ENCODE measurements around the gene OTOG.

Gene OTOG

GRCh38 chr11:17601676-17602075, 54.6 kb downstream of the OTOG start:
- TF ChIP-seq LEF1 (IDR thresholded peaks at IDR 0.05; ENCODE audit: borderline replicate concordance) (no peak), ELF4 (IDR thresholded peaks at IDR 0.05) (no peak), SP1 (IDR thresholded peaks at IDR 0.05) (no peak), ARNT (IDR thresholded peaks at IDR 0.05) (no peak)
- POLR2A ChIA-PET, result no interaction called here
- CTCF ChIA-PET, result interaction anchor here (0.6 to 3.9 kb wide), 5 partner anchors 119 to 371 kb away, joined by 3 to 61 read pairs (median 3); no protein-coding TSS in a partner anchor
- DNase-seq (ENCODE audit: extremely low spot score), result no peak

- TF ChIP-seq FOXA1 (IDR thresholded peaks at IDR 0.05), result no peak
- no peak for TF ChIP-seq FOXM1 (IDR thresholded peaks at IDR 0.05; ENCODE audit: borderline replicate concordance)
- no peak for TF ChIP-seq SP1 (IDR thresholded peaks at IDR 0.05)
- no peak for TF ChIP-seq PKNOX1 (IDR thresholded peaks at IDR 0.05)
- TF ChIP-seq LEF1 (IDR thresholded peaks at IDR 0.05; ENCODE audit: borderline replicate concordance), result no peak
- no peak for TF ChIP-seq SUZ12 (IDR thresholded peaks at IDR 0.05)
- no peak for TF ChIP-seq CTBP1 (IDR thresholded peaks at IDR 0.05; ENCODE audit: borderline replicate concordance)
- TF ChIP-seq NFRKB (IDR thresholded peaks at IDR 0.05), result no peak
- no peak for TF ChIP-seq FOXK2 (IDR thresholded peaks at IDR 0.05)
- TF ChIP-seq BHLHE40 (IDR thresholded peaks at IDR 0.05; ENCODE audit: borderline replicate concordance), result no peak
- no peak for TF ChIP-seq ARNT (IDR thresholded peaks at IDR 0.05)
- TF ChIP-seq ELF4 (IDR thresholded peaks at IDR 0.05), result no peak
- no peak for TF ChIP-seq L3MBTL2 (conservative IDR thresholded peaks at IDR 0.05)
- no peak for TF ChIP-seq ZNF384 (IDR thresholded peaks at IDR 0.05)
- no peak for TF ChIP-seq HDGF (IDR thresholded peaks at IDR 0.05; ENCODE audit: borderline replicate concordance)
- no peak for TF ChIP-seq TARDBP (IDR thresholded peaks at IDR 0.05)
- POLR2A ChIA-PET, result no interaction called here
- CTCF ChIA-PET, result interaction anchor here (0.5 to 1.6 kb wide), 2 partner anchors 128 to 513 kb away, joined by 3 to 9 read pairs; no protein-coding TSS in a partner anchor
- no peak for DNase-seq (ENCODE audit: extremely low spot score)
Measured at GRCh38 chr11:17602105-17603001, 55.3 kb downstream of the OTOG start.

GRCh38 chr11:17603056-17603825, 56.2 kb downstream of the OTOG start:
- ChIA-PET POLR2A (no interaction called here), CTCF (interaction anchor here (1.6 kb wide), 1 partner anchor 128 kb away, joined by 9 read pairs; no protein-coding TSS in a partner anchor)
- TF ChIP-seq LEF1 (IDR thresholded peaks at IDR 0.05; ENCODE audit: borderline replicate concordance) (no peak), ELF4 (IDR thresholded peaks at IDR 0.05) (no peak), ARNT (IDR thresholded peaks at IDR 0.05) (no peak), L3MBTL2 (conservative IDR thresholded peaks at IDR 0.05) (no peak), HDGF (IDR thresholded peaks at IDR 0.05; ENCODE audit: borderline replicate concordance) (no peak), FOXM1 (IDR thresholded peaks at IDR 0.05; ENCODE audit: borderline replicate concordance) (no peak), ZNF384 (IDR thresholded peaks at IDR 0.05) (no peak), CTBP1 (IDR thresholded peaks at IDR 0.05; ENCODE audit: borderline replicate concordance) (no peak), SUZ12 (IDR thresholded peaks at IDR 0.05) (no peak), SP1 (IDR thresholded peaks at IDR 0.05) (no peak), FOXA1 (IDR thresholded peaks at IDR 0.05) (no peak), NFRKB (IDR thresholded peaks at IDR 0.05) (no peak)
- no peak for DNase-seq (ENCODE audit: extremely low spot score)

- TF ChIP-seq HDGF (IDR thresholded peaks at IDR 0.05; ENCODE audit: borderline replicate concordance) (no peak), LEF1 (IDR thresholded peaks at IDR 0.05; ENCODE audit: borderline replicate concordance) (no peak), ELF4 (IDR thresholded peaks at IDR 0.05) (no peak), FOXA1 (IDR thresholded peaks at IDR 0.05) (no peak), SP1 (IDR thresholded peaks at IDR 0.05) (no peak), PKNOX1 (IDR thresholded peaks at IDR 0.05) (no peak), FOXK2 (IDR thresholded peaks at IDR 0.05) (no peak), FOXM1 (IDR thresholded peaks at IDR 0.05; ENCODE audit: borderline replicate concordance) (no peak), SUZ12 (IDR thresholded peaks at IDR 0.05) (no peak), L3MBTL2 (conservative IDR thresholded peaks at IDR 0.05) (no peak)
- ChIA-PET POLR2A (no interaction called here), CTCF (interaction anchor here (1.1 kb wide), 1 partner anchor 117 kb away, joined by 3 read pairs; no protein-coding TSS in a partner anchor)
- no peak for DNase-seq (ENCODE audit: extremely low spot score)
Measured at GRCh38 chr11:17604201-17604914, 57.3 kb downstream of the OTOG start.

- ChIA-PET CTCF (interaction anchor here (1.1 kb wide), 1 partner anchor 116 kb away, joined by 3 read pairs; no protein-coding TSS in a partner anchor), POLR2A (no interaction called here)
- DNase-seq (ENCODE audit: extremely low spot score), result no peak
- no peak for TF ChIP-seq FOXK2 (IDR thresholded peaks at IDR 0.05)
- TF ChIP-seq FOXA1 (IDR thresholded peaks at IDR 0.05), result no peak
- TF ChIP-seq NFRKB (IDR thresholded peaks at IDR 0.05), result no peak
- no peak for TF ChIP-seq TARDBP (IDR thresholded peaks at IDR 0.05)
- TF ChIP-seq FOXM1 (IDR thresholded peaks at IDR 0.05; ENCODE audit: borderline replicate concordance), result no peak
- no peak for TF ChIP-seq PKNOX1 (IDR thresholded peaks at IDR 0.05)
- no peak for TF ChIP-seq L3MBTL2 (conservative IDR thresholded peaks at IDR 0.05)
- no peak for TF ChIP-seq LEF1 (IDR thresholded peaks at IDR 0.05; ENCODE audit: borderline replicate concordance)
- TF ChIP-seq HDGF (IDR thresholded peaks at IDR 0.05; ENCODE audit: borderline replicate concordance), result no peak
- no peak for TF ChIP-seq BHLHE40 (IDR thresholded peaks at IDR 0.05; ENCODE audit: borderline replicate concordance)
Measured at GRCh38 chr11:17604915-17605233, 57.8 kb downstream of the OTOG start.

Data from HEK293T (cell line).